ENCODE data around the gene HIRA. TPM values are rescaled to one million over a fixed set of nuclear protein-coding genes. Genes with fewer than 3 reads are reported as not detected.

The HIRA gene
- total and polyA plus RNA-seq, 8 donors, result 6.4 to 47.2 (median 12.6) TPM

GRCh38 chr22:19385221-19385906, 46.2 kb downstream of the HIRA start:
- no peak overlapping the region for H3K4me3 ChIP-seq
- no peaks in the 10 kb centered on the region for H3K4me1 ChIP-seq
- TF ChIP-seq POLR2AphosphoS5 (IDR thresholded peaks at IDR 0.05) (no peak), CTCF (IDR thresholded peaks at IDR 0.05) (no peak), POLR2A (IDR thresholded peaks at IDR 0.05) (no peak), EP300 (IDR thresholded peaks at IDR 0.05) (no peak)
- no peak for DNase-seq
- peaks cover 64 to 100% (median 100%) of the 10 kb centered on the region in 4 donors for H3K36me3 ChIP-seq
- WGBS, 5 donors, result 93 to 95% (median 94%) methylated on average over 14 of the region's 14 CpGs
- no peak overlapping the region for H3K27ac ChIP-seq
- no peaks in the 10 kb centered on the region for H3K9me3 ChIP-seq
- intact Hi-C loops (cut with DNase I; ENCODE audit: low total_unique reads), result no loop called here
- H3K27me3 ChIP-seq, result no peaks in the 10 kb centered on the region

GRCh38 chr22:19383292-19383691, 48.2 kb downstream of the HIRA start:
- no peaks in the 10 kb centered on the region for H3K27me3 ChIP-seq
- H3K4me3 ChIP-seq, result no peak overlapping the region
- peaks cover 54 to 97% (median 91%) of the 10 kb centered on the region in 4 donors for H3K36me3 ChIP-seq
- no peaks in the 10 kb centered on the region for H3K9me3 ChIP-seq
- TF ChIP-seq POLR2AphosphoS5 (IDR thresholded peaks at IDR 0.05), result no peak
- no peak for TF ChIP-seq EP300 (IDR thresholded peaks at IDR 0.05)
- TF ChIP-seq POLR2A (IDR thresholded peaks at IDR 0.05), result no peak
- no peak for TF ChIP-seq CTCF (IDR thresholded peaks at IDR 0.05)
- H3K4me1 ChIP-seq, result no peaks in the 10 kb centered on the region
- peak in 1 of 2 donors; percentile 23 for DNase-seq
- intact Hi-C loops (cut with DNase I; ENCODE audit: low total_unique reads), result no loop called here
- WGBS, 5 donors, result 79 to 82% (median 80%) methylated on average over 9 of the region's 9 CpGs
- H3K27ac ChIP-seq, result no peak overlapping the region

GRCh38 chr22:19382240-19382639, 49.3 kb downstream of the HIRA start:
- DNase-seq, result no peak
- Histone ChIP-seq H3K4me3 (no peak overlapping the region), H3K27ac (no peak overlapping the region), H3K27me3 (no peaks in the 10 kb centered on the region), H3K36me3 (peaks cover 51 to 97% (median 91%) of the 10 kb centered on the region in 4 donors), H3K9me3 (no peaks in the 10 kb centered on the region), H3K4me1 (no peaks in the 10 kb centered on the region)
- WGBS, 5 donors, result 92 to 95% (median 94%) methylated on average over 5 of the region's 5 CpGs
- TF ChIP-seq CTCF (IDR thresholded peaks at IDR 0.05), result no peak
- no peak for TF ChIP-seq POLR2A (IDR thresholded peaks at IDR 0.05)
- no peak for TF ChIP-seq POLR2AphosphoS5 (IDR thresholded peaks at IDR 0.05)
- TF ChIP-seq EP300 (IDR thresholded peaks at IDR 0.05), result no peak
- intact Hi-C loops (cut with DNase I; ENCODE audit: low total_unique reads), result no loop called here

- H3K36me3 ChIP-seq, result peaks cover 56 to 97% (median 91%) of the 10 kb centered on the region in 4 donors
- no peak for TF ChIP-seq POLR2AphosphoS5 (IDR thresholded peaks at IDR 0.05)
- TF ChIP-seq POLR2A (IDR thresholded peaks at IDR 0.05), result no peak
- TF ChIP-seq CTCF (IDR thresholded peaks at IDR 0.05), result no peak
- TF ChIP-seq EP300 (IDR thresholded peaks at IDR 0.05), result no peak
- no peak for DNase-seq
- H3K27me3 ChIP-seq, result no peaks in the 10 kb centered on the region
- no peak overlapping the region for H3K4me3 ChIP-seq
- H3K9me3 ChIP-seq, result no peaks in the 10 kb centered on the region
- intact Hi-C loops (cut with DNase I; ENCODE audit: low total_unique reads), result no loop called here
- no peaks in the 10 kb centered on the region for H3K4me1 ChIP-seq
- H3K27ac ChIP-seq, result no peak overlapping the region
Measured at GRCh38 chr22:19378344-19378674, 53.2 kb downstream of the HIRA start.

Data from stomach (tissue), 9 donors.